GM23338 (cell line): Measurements from ENCODE around the gene XPC. TPM values are rescaled to one million over a fixed set of nuclear protein-coding genes. Genes with fewer than 3 reads are reported as not detected.

Experiments
- ATAC-seq: fragments of 200-7000 bp; cut with Tn5 transposase; 3 replicates; pipeline ENCODE4 v1.9.1; 2020
- DNase-seq: peaks from one replicate; pipeline ENCODE4 v3.0.0-alpha.2; 2015; ENCODE audit warnings: low spot score
- H2AFZ ChIP-seq: fragments of 200-600 bp; sonication (generic); 2 replicates; pipeline ENCODE4 v1.8.0; 2016; ENCODE audit warnings: antibody characterized with exemption, mild to moderate bottlenecking, moderate library complexity
- H3F3A ChIP-seq: fragments of 200-600 bp; sonication (generic); replicated peaks from 2 replicates; pipeline ENCODE4 v1.8.0; 2017; ENCODE audit warnings: antibody characterized with exemption, mixed run types, low read depth
- H3K27ac ChIP-seq: fragments of 200-600 bp; sonication (generic); 2 replicates; pipeline ENCODE4 v1.6.1; 2016; ENCODE audit warnings: low read depth
- H3K27me3 ChIP-seq: fragments of 200-600 bp; sonication (generic); 2 replicates; pipeline ENCODE4 v1.8.0; 2016; ENCODE audit warnings: mild to moderate bottlenecking, mixed run types, moderate library complexity; ENCODE audit not compliant: insufficient read depth
- H3K36me3 ChIP-seq: fragments of 200-600 bp; sonication (generic); 2 replicates; pipeline ENCODE4 v1.8.0; 2016; ENCODE audit warnings: mild to moderate bottlenecking; ENCODE audit not compliant: insufficient read depth
- H3K4me1 ChIP-seq: fragments of 200-600 bp; sonication (generic); 2 replicates; pipeline ENCODE4 v1.8.0; 2016; ENCODE audit warnings: mild to moderate bottlenecking, moderate library complexity; ENCODE audit not compliant: insufficient read depth
- H3K4me2 ChIP-seq: fragments of 200-600 bp; sonication (generic); 2 replicates; pipeline ENCODE4 v1.7.1; 2017; ENCODE audit warnings: mixed run types
- H3K4me3 ChIP-seq: fragments of 200-600 bp; sonication (generic); 2 replicates; pipeline ENCODE4 v1.6.1; 2016; ENCODE audit warnings: mixed run types
- H3K79me2 ChIP-seq: fragments of 200-600 bp; sonication (generic); replicated peaks from 2 replicates; pipeline ENCODE4 v1.8.0; 2017; ENCODE audit warnings: mild to moderate bottlenecking; ENCODE audit not compliant: insufficient read depth
- H3K9me2 ChIP-seq: fragments of 200-600 bp; sonication (generic); 2 replicates; pipeline ENCODE4 v1.8.0; 2017; ENCODE audit not compliant: insufficient read depth
- H4K20me1 ChIP-seq: fragments of 200-600 bp; sonication (generic); replicated peaks from 2 replicates; pipeline ENCODE4 v1.8.0; 2017; ENCODE audit warnings: mild to moderate bottlenecking; ENCODE audit not compliant: insufficient read depth
- H3K27ac Mint-ChIP-seq: 2 replicates; pipeline ENCODE4 v1.8.0; 2020; ENCODE audit warnings: inconsistent platforms, mild to moderate bottlenecking, moderate library complexity, mixed read lengths
- H3K27me3 Mint-ChIP-seq: 3 replicates; pipeline ENCODE4 v1.8.0; 2022; ENCODE audit warnings: low read depth, mild to moderate bottlenecking, moderate library complexity, mixed read lengths, inconsistent platforms; ENCODE audit not compliant: insufficient read depth, poor library complexity
- H3K36me3 Mint-ChIP-seq: 3 replicates; pipeline ENCODE4 v1.8.0; 2021; ENCODE audit warnings: low read depth, mild to moderate bottlenecking, inconsistent platforms, moderate library complexity, mixed read lengths
- H3K4me1 Mint-ChIP-seq: 3 replicates; pipeline ENCODE4 v1.8.0; 2020; ENCODE audit warnings: mild to moderate bottlenecking, inconsistent platforms, mixed read lengths
- H3K4me3 Mint-ChIP-seq: 3 replicates; pipeline ENCODE4 v1.8.0; 2021; ENCODE audit warnings: moderate library complexity, mild to moderate bottlenecking, inconsistent platforms, mixed read lengths
- H3K9me3 Mint-ChIP-seq: 3 replicates; pipeline ENCODE4 v1.8.0; 2020; ENCODE audit warnings: moderate library complexity, mild to moderate bottlenecking, inconsistent platforms, mixed read lengths
- ETS1 ChIP-seq: IDR thresholded peaks from 2 replicates; pipeline ENCODE4 v1.6.1; 2016; ENCODE audit warnings: antibody characterized with exemption
- EZH2 ChIP-seq: fragments of 200-600 bp; sonication (generic); IDR thresholded peaks from one replicate; pipeline ENCODE4 v1.8.0; 2017; ENCODE audit warnings: antibody characterized with exemption, mild to moderate bottlenecking, low read depth; ENCODE audit not compliant: unreplicated experiment
- EZH2phosphoT487 ChIP-seq: fragments of 200-600 bp; sonication (generic); IDR thresholded peaks from one replicate; pipeline ENCODE4 v1.8.1; 2018; ENCODE audit warnings: antibody characterized with exemption; ENCODE audit not compliant: unreplicated experiment
- JUNB ChIP-seq: IDR thresholded peaks from one replicate; pipeline ENCODE4 v1.6.1; 2016; ENCODE audit warnings: antibody characterized with exemption; ENCODE audit not compliant: unreplicated experiment
- NANOG ChIP-seq: IDR thresholded peaks from 2 replicates; pipeline ENCODE4 v1.6.1; 2016; ENCODE audit warnings: antibody characterized with exemption, borderline replicate concordance
- REST ChIP-seq: IDR thresholded peaks from one replicate; pipeline ENCODE4 v1.6.1; 2018; ENCODE audit warnings: antibody characterized with exemption; ENCODE audit not compliant: unreplicated experiment
- STAT1 ChIP-seq: IDR thresholded peaks from one replicate; pipeline ENCODE4 v1.6.1; 2016; ENCODE audit warnings: antibody characterized with exemption; ENCODE audit not compliant: unreplicated experiment
- ZNF114 ChIP-seq: fragments of 250-450 bp; sonication (Bioruptor Pico); IDR thresholded peaks from 2 replicates; pipeline ENCODE4 v1.5.0; 2020; ENCODE audit warnings: mild to moderate bottlenecking, moderate library complexity
- ZNF331 ChIP-seq: fragments of 250-450 bp; sonication (Bioruptor Pico); IDR thresholded peaks from 2 replicates; pipeline ENCODE4 v1.5.0; 2020; ENCODE audit warnings: low read depth, mild to moderate bottlenecking, moderate library complexity
- ZNF462 ChIP-seq: fragments of 250-450 bp; sonication (Bioruptor Pico); IDR thresholded peaks from 2 replicates; pipeline ENCODE4 v1.5.0; 2020; ENCODE audit warnings: mild to moderate bottlenecking, moderate library complexity
- polyA plus RNA-seq: library from polyadenylated mRNA; unstranded; fragments of >200 nt; fragmentation: Nextera tagmentation; extraction: Ambion mirVana; gene quantifications from 2 replicates; pipeline ENCODE4 v1.2.1, GENCODE V29; 2016
- total RNA-seq: library from RNA; depleted of rRNA; stranded (reverse); fragments of >200 nt; shearing (Covaris generic); gene quantifications from 2 replicates; pipeline ENCODE4 v1.2.3, GENCODE V29; 2014

Gene XPC
- total and polyA plus RNA-seq, 2 experiments from 2014 or later: 34.9 to 41.5 TPM

GRCh38 chr3:14220933-14221332, 42.5 kb upstream of the XPC start:
- Mint-ChIP-seq H3K36me3 (peaks cover 9% of the 10 kb centered on the region), H3K27me3 (peaks cover 7% of the 10 kb centered on the region), H3K27ac (no peak overlapping the region), H3K9me3 (peaks cover 32% of the 10 kb centered on the region), H3K4me1 (peaks cover 13% of the 10 kb centered on the region; the same call in 2 of the 3 replicates), H3K4me3 (no peak overlapping the region)
- Histone ChIP-seq H3K9me2 (0 out of 2 replicates have a peak, but pooled peaks cover 7% of the 10 kb centered on the region), H3K4me3 (no peak overlapping the region), H3K27ac (no peak overlapping the region), H3K36me3 (no peaks in the 10 kb centered on the region; the same call in 1 of the 2 replicates), H3K27me3 (no peaks in the 10 kb centered on the region), H2AFZ (no peak overlapping the region), H3K4me2 (no peak overlapping the region), H4K20me1 (no peaks in the 10 kb centered on the region), H3K79me2 (no peaks in the 10 kb centered on the region), H3K4me1 (peaks cover under 1% of the 10 kb centered on the region), H3F3A (no peaks in the 10 kb centered on the region)
- DNase-seq (no peak), ATAC-seq (no peak)
- TF ChIP-seq ETS1: no peak
- TF ChIP-seq EZH2phosphoT487: no peak
- TF ChIP-seq ZNF462 (CRISPR knock-in tag): no peak
- no peak for TF ChIP-seq REST
- TF ChIP-seq JUNB: no peak
- no peak for TF ChIP-seq STAT1
- no peak for TF ChIP-seq NANOG
- no peak for TF ChIP-seq ZNF331 (CRISPR knock-in tag)
- TF ChIP-seq EZH2: no peak
- no peak for TF ChIP-seq ZNF114 (CRISPR knock-in tag)
